GM19468 (cell line): Measurements from ENCODE around the gene RSRP1.
"Not testable (repeated sequence)": the region's sequence is repeated elsewhere in the genome, so short reads cannot be mapped to it uniquely, and the experiment has no call there.

Experiments used
- ATAC-seq: cut with Tn5 transposase; IDR thresholded peaks from one replicate; pipeline ENCODE4 v1.9.1; 2021; ENCODE audit warnings: mild to moderate bottlenecking, moderate library complexity, moderate number of reproducible peaks; ENCODE audit not compliant: unreplicated experiment; ENCODE audit errors: extremely low read depth

RSRP1 gene

GRCh38 chr1:25247024-25247828, at the start of gene RSRP1:
RSRP1 (minus strand) TSS chr1:25247454; CDS start chr1:25246963, 491 bp downstream.
- peak; percentile 53 for ATAC-seq

GRCh38 chr1:25296501-25296900, 49.2 kb upstream of the RSRP1 start:
- ATAC-seq = not testable (repeated sequence)

GRCh38 chr1:25294889-25295826, 47.9 kb upstream of the RSRP1 start:
- ATAC-seq = not testable (repeated sequence)

GRCh38 chr1:25293426-25293825, 46.2 kb upstream of the RSRP1 start:
- not testable (repeated sequence) for ATAC-seq

- ATAC-seq = not testable (repeated sequence)
These were observed 42.8 kb upstream of the RSRP1 start for GRCh38 chr1:25290043-25290442.

- ATAC-seq = not testable (repeated sequence)
These were observed 41.4 kb upstream of the RSRP1 start for GRCh38 chr1:25288573-25289101.

- not testable (repeated sequence) for ATAC-seq
These were observed 39.9 kb upstream of the RSRP1 start for GRCh38 chr1:25287164-25287563.

GRCh38 chr1:25285862-25286261, 38.6 kb upstream of the RSRP1 start:
- ATAC-seq = not testable (repeated sequence)

GRCh38 chr1:25279693-25280111, 32.4 kb upstream of the RSRP1 start:
- ATAC-seq = not testable (repeated sequence)

GRCh38 chr1:25278790-25279189, 31.5 kb upstream of the RSRP1 start:
- not testable (repeated sequence) for ATAC-seq

- not testable (repeated sequence) for ATAC-seq
These were observed 31.1 kb upstream of the RSRP1 start for GRCh38 chr1:25278358-25278757.

- ATAC-seq = not testable (repeated sequence)
These were observed 30.0 kb upstream of the RSRP1 start for GRCh38 chr1:25277295-25277694.

- not testable (repeated sequence) for ATAC-seq
These were observed 28.4 kb upstream of the RSRP1 start for GRCh38 chr1:25275648-25276047.

GRCh38 chr1:25272238-25272637, 25.0 kb upstream of the RSRP1 start, which contains the start of gene RHD:
RHD (plus strand) TSS chr1:25272509; CDS start chr1:25272548, 39 bp downstream.
- ATAC-seq = not testable (repeated sequence)

- not testable (repeated sequence) for ATAC-seq
These were observed 21.0 kb upstream of the RSRP1 start for GRCh38 chr1:25268143-25268760.

- peak; percentile 39 for ATAC-seq
These were observed 20.3 kb upstream of the RSRP1 start for GRCh38 chr1:25267288-25268142.

- not testable (repeated sequence) for ATAC-seq
These were observed 19.5 kb upstream of the RSRP1 start for GRCh38 chr1:25266554-25267287.

- not testable (repeated sequence) for ATAC-seq
These were observed 13.1 kb upstream of the RSRP1 start for GRCh38 chr1:25260336-25260735.
